Progenitor cell of endocrine pancreas (in vitro differentiated cells): ENCODE measurements around the gene CASR. TPM values are rescaled to one million over a fixed set of nuclear protein-coding genes. Genes with fewer than 3 reads are reported as not detected.

Source experiments
- DNase-seq: peaks from one replicate; pipeline ENCODE4 v3.0.0; 2021; ENCODE audit warnings: low spot score; ENCODE audit not compliant: unreplicated experiment
- H3K27ac Mint-ChIP-seq: 2 replicates; pipeline ENCODE4 v1.8.0; 2021; ENCODE audit warnings: mild to moderate bottlenecking, moderate library complexity, mixed read lengths
- H3K27me3 Mint-ChIP-seq: 2 replicates; pipeline ENCODE4 v1.8.0; 2021; ENCODE audit warnings: mixed read lengths
- H3K36me3 Mint-ChIP-seq: 2 replicates; pipeline ENCODE4 v1.8.0; 2022; ENCODE audit warnings: mixed read lengths; ENCODE audit not compliant: insufficient read depth
- H3K4me1 Mint-ChIP-seq: 2 replicates; pipeline ENCODE4 v1.8.0; 2021; ENCODE audit warnings: low read depth, mixed read lengths
- H3K4me3 Mint-ChIP-seq: 2 replicates; pipeline ENCODE4 v1.8.0; 2021; ENCODE audit warnings: low read depth, mild to moderate bottlenecking, moderate library complexity, mixed read lengths
- H3K9me3 Mint-ChIP-seq: 2 replicates; pipeline ENCODE4 v1.8.0; 2021; ENCODE audit warnings: low read depth, mixed read lengths
- CTCF ChIP-seq: fragments of 200-600 bp; sonication (generic); IDR thresholded peaks from one replicate; pipeline ENCODE4 v1.5.0; 2021; ENCODE audit warnings: antibody characterized with exemption, mild to moderate bottlenecking; ENCODE audit not compliant: unreplicated experiment
- total RNA-seq: library from RNA; stranded (reverse); gene quantifications from 2 replicates; pipeline ENCODE4 v1.2.1, GENCODE V29; 2021

Gene CASR
- total RNA-seq, 1 donor from 2014 or later: 2.3 TPM

- Mint-ChIP-seq H3K4me1 (peaks cover 17% of the 10 kb centered on the region), H3K36me3 (no peaks in the 10 kb centered on the region), H3K27ac (no peak overlapping the region), H3K27me3 (peaks cover 3% of the 10 kb centered on the region), H3K4me3 (no peak overlapping the region), H3K9me3 (no peaks in the 10 kb centered on the region)
- no peak for DNase-seq
- no peak for TF ChIP-seq CTCF
Measured at GRCh38 chr3:122306622-122306953, 123.1 kb downstream of the CASR start.

- TF ChIP-seq CTCF: no peak
- H3K4me3 Mint-ChIP-seq: no peak overlapping the region
- no peaks in the 10 kb centered on the region for H3K9me3 Mint-ChIP-seq
- no peak for DNase-seq
- H3K36me3 Mint-ChIP-seq: no peaks in the 10 kb centered on the region
- peaks cover 3% of the 10 kb centered on the region for H3K27me3 Mint-ChIP-seq
- H3K4me1 Mint-ChIP-seq: peaks cover 17% of the 10 kb centered on the region
- H3K27ac Mint-ChIP-seq: no peak overlapping the region
Measured at GRCh38 chr3:122307094-122307687, 123.7 kb downstream of the CASR start.

- H3K27ac Mint-ChIP-seq: no peak overlapping the region
- no peak for DNase-seq
- H3K9me3 Mint-ChIP-seq: no peaks in the 10 kb centered on the region
Measured at GRCh38 chr3:122307976-122308375, 124.5 kb downstream of the CASR start.

GRCh38 chr3:122310361-122310760 lies 126.9 kb downstream of the CASR start:
- H3K36me3 Mint-ChIP-seq: no peaks in the 10 kb centered on the region
- TF ChIP-seq CTCF: no peak
- H3K4me3 Mint-ChIP-seq: no peak overlapping the region
- H3K27ac Mint-ChIP-seq: no peak overlapping the region
- peaks cover 13% of the 10 kb centered on the region for H3K4me1 Mint-ChIP-seq
- peaks cover 7% of the 10 kb centered on the region for H3K27me3 Mint-ChIP-seq
- DNase-seq: no peak
- no peaks in the 10 kb centered on the region for H3K9me3 Mint-ChIP-seq

More at GRCh38 chr3:122307976-122308375, 124.5 kb downstream of the CASR start:
- Mint-ChIP-seq H3K36me3 (no peaks in the 10 kb centered on the region), H3K4me1 (peaks cover 17% of the 10 kb centered on the region), H3K4me3 (no peak overlapping the region), H3K27me3 (peaks cover 5% of the 10 kb centered on the region)
- TF ChIP-seq CTCF: no peak

GRCh38 chr3:122312826-122313225 lies 129.4 kb downstream of the CASR start:
- peaks cover 3% of the 10 kb centered on the region for H3K4me1 Mint-ChIP-seq
- no peak for TF ChIP-seq CTCF
- DNase-seq: no peak
- H3K36me3 Mint-ChIP-seq: no peaks in the 10 kb centered on the region
- peaks cover 7% of the 10 kb centered on the region for H3K27me3 Mint-ChIP-seq
- H3K27ac Mint-ChIP-seq: no peak overlapping the region
- no peaks in the 10 kb centered on the region for H3K9me3 Mint-ChIP-seq
- H3K4me3 Mint-ChIP-seq: no peak overlapping the region
